Esophagus squamous epithelium (tissue), 4 donors: ENCODE data around the gene NOL9.

Source experiments
- POLR2A ChIP-seq, 4 donors: fragments of 450-650 bp; IDR thresholded peaks; one replicate each; pipeline ENCODE4 v1.6.1; 2017; ENCODE audit warnings: antibody characterized with exemption in 4 of 4, mild to moderate bottlenecking in 4 of 4, moderate library complexity in 3 of 4
- TF ChIP-seq, protein P1 (sequence below), 6 experiments: fragments of 450-650 bp in 4 of 6; fragments of 200-600 bp in 2 of 6; sonication (generic) in 2 of 6; IDR thresholded peaks; one replicate each; pipeline ENCODE4 v1.5.1; 2016 to 2019; ENCODE audit warnings: antibody characterized with exemption in 6 of 6, mild to moderate bottlenecking in 4 of 6, moderate library complexity in 4 of 6

- TF ChIP-seq, protein P1, sequence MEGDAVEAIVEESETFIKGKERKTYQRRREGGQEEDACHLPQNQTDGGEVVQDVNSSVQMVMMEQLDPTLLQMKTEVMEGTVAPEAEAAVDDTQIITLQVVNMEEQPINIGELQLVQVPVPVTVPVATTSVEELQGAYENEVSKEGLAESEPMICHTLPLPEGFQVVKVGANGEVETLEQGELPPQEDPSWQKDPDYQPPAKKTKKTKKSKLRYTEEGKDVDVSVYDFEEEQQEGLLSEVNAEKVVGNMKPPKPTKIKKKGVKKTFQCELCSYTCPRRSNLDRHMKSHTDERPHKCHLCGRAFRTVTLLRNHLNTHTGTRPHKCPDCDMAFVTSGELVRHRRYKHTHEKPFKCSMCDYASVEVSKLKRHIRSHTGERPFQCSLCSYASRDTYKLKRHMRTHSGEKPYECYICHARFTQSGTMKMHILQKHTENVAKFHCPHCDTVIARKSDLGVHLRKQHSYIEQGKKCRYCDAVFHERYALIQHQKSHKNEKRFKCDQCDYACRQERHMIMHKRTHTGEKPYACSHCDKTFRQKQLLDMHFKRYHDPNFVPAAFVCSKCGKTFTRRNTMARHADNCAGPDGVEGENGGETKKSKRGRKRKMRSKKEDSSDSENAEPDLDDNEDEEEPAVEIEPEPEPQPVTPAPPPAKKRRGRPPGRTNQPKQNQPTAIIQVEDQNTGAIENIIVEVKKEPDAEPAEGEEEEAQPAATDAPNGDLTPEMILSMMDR (IDR thresholded peaks at IDR 0.05): no peak
- no peak for TF ChIP-seq POLR2A (IDR thresholded peaks at IDR 0.05)
Measured at GRCh38 chr1:6477039-6477820, 77.1 kb downstream of the NOL9 start.
